Brain microvascular endothelial cell (primary cell): ENCODE measurements around the gene FBXW7.
A peak's percentile ranks its signal among the peaks of the same experiment; 100 is the strongest.

Source experiments
- DNase-seq: peaks from one replicate; pipeline ENCODE4 v3.0.0-alpha.2; 2020
- H3K27ac ChIP-seq: fragments of 250-450 bp; sonication (Bioruptor Pico); 2 replicates; pipeline ENCODE4 v1.5.1; 2020; ENCODE audit warnings: mild to moderate bottlenecking, moderate library complexity
- H3K27me3 ChIP-seq: fragments of 250-450 bp; sonication (Bioruptor Pico); replicated peaks from 2 replicates; pipeline ENCODE4 v1.5.1; 2020; ENCODE audit warnings: mild to moderate bottlenecking
- H3K36me3 ChIP-seq: fragments of 250-450 bp; sonication (Bioruptor Pico); replicated peaks from 2 replicates; pipeline ENCODE4 v1.5.1; 2020; ENCODE audit warnings: mild to moderate bottlenecking
- H3K4me3 ChIP-seq: 2 replicates; pipeline ENCODE4 v1.5.1; 2011; ENCODE audit warnings: low read depth, mild to moderate bottlenecking, control low read depth, low read length, moderate library complexity
- CTCF ChIP-seq: IDR thresholded peaks from 2 replicates; pipeline ENCODE4 v1.5.1; 2011; ENCODE audit warnings: low read depth, mild to moderate bottlenecking, moderate library complexity, low read length, control low read depth, inconsistent platforms; ENCODE audit errors: missing control alignments
- in situ Hi-C: cut with HindIII; loops from 2 replicates; pipeline ENCODE4 v1.10.0; 2017; ENCODE audit warnings: low sequenced_read_pairs, low pct_ligation_motif_present

Gene FBXW7

GRCh38 chr4:152508818-152509217, 27.1 kb downstream of the FBXW7 start:
- no peaks in the 10 kb centered on the region for H3K27me3 ChIP-seq
- H3K27ac ChIP-seq = no peak overlapping the region
- no peak for TF ChIP-seq CTCF
- no peak overlapping the region for H3K4me3 ChIP-seq
- no peaks in the 10 kb centered on the region for H3K36me3 ChIP-seq
- in situ Hi-C loops = no loop called here
- DNase-seq = no peak

- no peak overlapping the region for H3K4me3 ChIP-seq
- H3K27me3 ChIP-seq = no peaks in the 10 kb centered on the region
- in situ Hi-C loops = no loop called here
- no peak for TF ChIP-seq CTCF
- no peak for DNase-seq
- no peak overlapping the region for H3K27ac ChIP-seq
- no peaks in the 10 kb centered on the region for H3K36me3 ChIP-seq
These were observed 27.5 kb downstream of the FBXW7 start for GRCh38 chr4:152508386-152508785.

- H3K36me3 ChIP-seq = no peaks in the 10 kb centered on the region
- TF ChIP-seq CTCF = no peak
- in situ Hi-C loops = no loop called here
- no peak overlapping the region for H3K27ac ChIP-seq
- H3K27me3 ChIP-seq = no peaks in the 10 kb centered on the region
- no peak overlapping the region for H3K4me3 ChIP-seq
- no peak for DNase-seq
These were observed 32.1 kb downstream of the FBXW7 start for GRCh38 chr4:152503653-152504290.

GRCh38 chr4:152501846-152502536, 33.9 kb downstream of the FBXW7 start:
- Histone ChIP-seq H3K27ac (no peak overlapping the region), H3K4me3 (no peak overlapping the region), H3K36me3 (no peaks in the 10 kb centered on the region), H3K27me3 (no peaks in the 10 kb centered on the region)
- DNase-seq = no peak
- TF ChIP-seq CTCF = no peak
- in situ Hi-C loops = no loop called here

GRCh38 chr4:152500800-152501434, 35.0 kb downstream of the FBXW7 start:
- no peak overlapping the region for H3K27ac ChIP-seq

More at GRCh38 chr4:152500800-152501434, 35.0 kb downstream of the FBXW7 start:
- peak; percentile 64 for TF ChIP-seq CTCF
- Histone ChIP-seq H3K36me3 (no peaks in the 10 kb centered on the region), H3K27me3 (no peaks in the 10 kb centered on the region), H3K4me3 (no peak overlapping the region)
- peak; percentile 82 for DNase-seq
- in situ Hi-C loops = no loop called here
